Measurements from ENCODE around the gene CAMKK1.

DNA sequence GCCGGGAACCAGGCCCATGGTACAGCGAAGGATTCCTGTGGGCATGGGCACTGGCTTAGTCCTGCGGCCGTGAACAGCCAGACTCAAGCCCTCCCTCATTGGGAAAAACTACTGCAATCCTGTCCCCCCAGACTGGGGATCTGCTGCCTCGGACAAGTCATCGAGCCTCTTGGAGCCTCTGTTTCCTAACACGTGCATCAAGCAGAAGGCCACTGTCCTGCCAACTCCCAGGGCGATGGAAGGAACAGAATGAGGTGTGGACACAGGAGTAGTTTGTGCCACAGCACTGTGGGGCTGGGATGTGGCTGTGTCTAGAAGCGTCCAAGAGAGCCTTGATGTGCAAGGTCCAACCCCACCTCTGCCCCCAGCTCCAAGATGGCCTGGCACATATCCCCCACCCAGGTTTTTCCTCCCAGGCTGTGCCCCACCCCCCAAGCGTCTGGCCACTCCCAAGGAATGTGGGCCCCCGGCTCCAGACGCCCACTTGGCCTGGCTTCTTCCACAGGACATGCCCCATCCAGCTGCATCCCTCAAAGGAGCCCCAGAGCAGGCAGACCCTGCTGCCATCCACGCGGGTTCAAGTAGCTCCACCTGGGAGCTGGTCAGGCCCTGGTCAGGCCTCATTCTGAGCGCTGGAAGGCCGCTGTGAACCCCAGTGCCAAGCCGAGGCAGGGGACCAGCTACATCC lies 3.4 kb downstream of the CAMKK1 start:
- TF ChIP-seq SUZ12 (IDR thresholded peaks at IDR 0.05; ENCODE audit: extremely low read depth, insufficient read depth, insufficient read length) (no peak), YY1 (IDR thresholded peaks at IDR 0.05; ENCODE audit: insufficient read depth, insufficient read length) (no peak), ZNF274 (IDR thresholded peaks at IDR 0.05; ENCODE audit: low read depth, low read length) (no peak)

All from NT2/D1 (cell line).